Karpas-422 (cell line): ENCODE results near the gene ZNF444. TPM values are rescaled to one million over a fixed set of nuclear protein-coding genes. Genes with fewer than 3 reads are reported as not detected.

Experiments
- DNase-seq: peaks from one replicate; pipeline ENCODE4 v3.0.0-alpha.2; 2015
- H2AFZ ChIP-seq: fragments of 200-600 bp; sonication (generic); 2 replicates; pipeline ENCODE4 v1.6.1; 2014; ENCODE audit warnings: antibody characterized with exemption, low read length, mixed read lengths
- H3K27ac ChIP-seq: fragments of 200-600 bp; sonication (generic); 2 replicates; pipeline ENCODE4 v1.5.1; 2014; ENCODE audit warnings: mild to moderate bottlenecking, low read length, moderate library complexity
- H3K27me3 ChIP-seq: fragments of 200-600 bp; sonication (generic); 2 replicates; pipeline ENCODE4 v1.6.1; 2014; ENCODE audit warnings: low read length, mixed read lengths
- H3K36me3 ChIP-seq: fragments of 200-600 bp; sonication (generic); 2 replicates; pipeline ENCODE4 v1.6.1; 2014; ENCODE audit warnings: low read length, mixed read lengths; ENCODE audit not compliant: insufficient read depth
- H3K4me1 ChIP-seq: fragments of 200-600 bp; sonication (generic); 2 replicates; pipeline ENCODE4 v1.6.1; 2014; ENCODE audit warnings: mild to moderate bottlenecking, low read length, mixed read lengths
- H3K4me2 ChIP-seq: fragments of 200-600 bp; sonication (generic); 2 replicates; pipeline ENCODE4 v1.6.1; 2014; ENCODE audit warnings: low read length, low read depth, mild to moderate bottlenecking; ENCODE audit not compliant: poor library complexity, severe bottlenecking
- H3K4me3 ChIP-seq: fragments of 200-600 bp; sonication (generic); 2 replicates; pipeline ENCODE4 v1.5.1; 2014; ENCODE audit warnings: mild to moderate bottlenecking, antibody characterized with exemption, low read length, mixed read lengths
- H3K79me2 ChIP-seq: fragments of 200-600 bp; sonication (generic); 2 replicates; pipeline ENCODE4 v1.6.1; 2014; ENCODE audit warnings: mild to moderate bottlenecking, low read length, mixed read lengths
- H3K9ac ChIP-seq: fragments of 200-600 bp; sonication (generic); 2 replicates; pipeline ENCODE4 v1.6.0; 2014; ENCODE audit warnings: low read length
- H3K9me2 ChIP-seq: fragments of 200-600 bp; sonication (generic), shearing (Covaris generic); replicated peaks from 2 replicates; pipeline ENCODE4 v1.6.0; 2014; ENCODE audit warnings: mild to moderate bottlenecking, low read length, moderate library complexity; ENCODE audit not compliant: insufficient read depth
- H3K9me3 ChIP-seq: fragments of 300-700, 200-600 bp; sonication (generic); 2 replicates; pipeline ENCODE4 v1.6.1; 2014; ENCODE audit warnings: low read length, mixed read lengths
- H4K20me1 ChIP-seq: fragments of 200-600 bp; sonication (generic); 2 replicates; pipeline ENCODE4 v1.6.1; 2014; ENCODE audit warnings: mild to moderate bottlenecking, antibody characterized with exemption, low read length, low read depth; ENCODE audit not compliant: insufficient read depth
- total RNA-seq: library from RNA; depleted of rRNA; stranded (reverse); fragments of >200 nt; shearing (Covaris generic); gene quantifications from 2 replicates; pipeline ENCODE4 v1.2.3, GENCODE V29; 2014; ENCODE audit warnings: low replicate concordance

ZNF444 gene
- total RNA-seq, 1 experiment from 2014 or later = 12.5 TPM

- Histone ChIP-seq H3K27me3 (no peaks in the 10 kb centered on the region), H3K36me3 (no peaks in the 10 kb centered on the region), H3K27ac (no peak overlapping the region), H4K20me1 (peaks cover 8% of the 10 kb centered on the region; the same call in 1 of the 2 replicates), H3K9ac (no peak overlapping the region), H3K9me3 (no peaks in the 10 kb centered on the region), H3K9me2 (no peaks in the 10 kb centered on the region), H3K79me2 (0 out of 2 replicates have a peak, but pooled peaks cover 3% of the 10 kb centered on the region), H2AFZ (no peak overlapping the region), H3K4me1 (no peaks in the 10 kb centered on the region), H3K4me3 (no peak overlapping the region), H3K4me2 (no peak overlapping the region)
- no peak for DNase-seq
These were observed 18.0 kb downstream of the ZNF444 start for GRCh38 chr19:56159009-56159559.

DNA sequence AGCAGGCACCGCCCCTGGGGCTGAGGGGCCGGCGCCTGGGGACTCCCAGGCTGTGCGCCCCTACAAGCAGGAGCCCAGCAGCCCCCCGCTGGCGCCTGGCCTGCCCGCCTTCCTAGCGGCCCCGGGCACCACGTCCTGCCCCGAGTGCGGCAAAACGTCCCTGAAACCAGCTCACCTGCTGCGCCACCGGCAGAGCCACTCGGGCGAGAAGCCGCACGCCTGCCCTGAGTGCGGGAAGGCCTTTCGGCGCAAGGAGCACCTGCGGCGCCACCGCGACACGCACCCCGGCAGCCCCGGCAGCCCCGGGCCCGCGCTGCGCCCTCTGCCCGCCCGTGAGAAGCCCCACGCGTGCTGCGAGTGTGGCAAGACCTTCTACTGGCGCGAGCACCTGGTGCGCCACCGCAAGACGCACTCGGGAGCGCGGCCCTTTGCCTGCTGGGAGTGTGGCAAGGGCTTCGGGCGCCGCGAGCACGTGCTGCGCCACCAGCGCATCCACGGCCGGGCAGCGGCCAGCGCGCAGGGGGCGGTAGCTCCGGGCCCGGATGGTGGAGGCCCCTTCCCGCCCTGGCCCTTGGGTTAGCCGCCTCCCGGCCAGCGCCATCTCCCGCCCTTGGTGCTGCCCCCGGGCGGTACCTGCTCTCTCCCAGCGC, 18.7 kb downstream of the ZNF444 start:
- no peak overlapping the region for H3K9ac ChIP-seq
- H3K27me3 ChIP-seq = no peaks in the 10 kb centered on the region
- no peaks in the 10 kb centered on the region for H3K9me2 ChIP-seq
- no peak for DNase-seq
- H3K4me3 ChIP-seq = no peak overlapping the region
- no peak overlapping the region for H2AFZ ChIP-seq
- no peaks in the 10 kb centered on the region for H3K36me3 ChIP-seq
- H3K4me1 ChIP-seq = no peaks in the 10 kb centered on the region
- no peak overlapping the region for H3K4me2 ChIP-seq
- H3K9me3 ChIP-seq = no peaks in the 10 kb centered on the region
- H3K79me2 ChIP-seq = 0 out of 2 replicates have a peak, but pooled peaks cover 1% of the 10 kb centered on the region
- peaks cover 8% of the 10 kb centered on the region; the same call in 1 of the 2 replicates for H4K20me1 ChIP-seq
- no peak overlapping the region for H3K27ac ChIP-seq

DNA sequence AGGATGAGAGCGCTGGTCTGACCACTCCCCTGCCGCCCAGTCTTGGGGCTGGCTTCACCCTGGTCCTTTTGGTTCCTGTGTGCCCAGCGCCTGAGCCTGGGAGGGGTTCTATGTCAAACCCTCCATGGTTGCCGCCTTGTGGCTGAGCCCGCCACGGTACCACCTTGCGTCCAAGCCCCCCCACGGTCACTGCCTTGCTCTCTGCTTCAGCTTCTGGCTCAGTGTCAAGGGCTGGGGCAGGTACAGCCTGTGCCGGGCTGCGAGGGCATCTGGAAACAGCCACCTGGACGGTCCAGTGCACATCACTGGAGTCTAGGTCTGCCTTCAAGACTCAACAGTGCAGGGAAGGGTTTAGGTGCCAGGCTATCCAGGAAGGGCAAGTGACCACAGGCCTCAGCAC, 20.4 kb downstream of the ZNF444 start:
- no peaks in the 10 kb centered on the region for H3K79me2 ChIP-seq
- H3K27ac ChIP-seq = no peak overlapping the region
- H2AFZ ChIP-seq = no peak overlapping the region
- DNase-seq = no peak
- no peak overlapping the region for H3K4me2 ChIP-seq
- H3K36me3 ChIP-seq = no peaks in the 10 kb centered on the region
- no peaks in the 10 kb centered on the region for H3K27me3 ChIP-seq
- H3K4me1 ChIP-seq = no peaks in the 10 kb centered on the region
- H4K20me1 ChIP-seq = no peaks in the 10 kb centered on the region; the same call in 1 of the 2 replicates
- H3K9me2 ChIP-seq = no peaks in the 10 kb centered on the region
- no peak overlapping the region for H3K4me3 ChIP-seq
- H3K9ac ChIP-seq = no peak overlapping the region
- H3K9me3 ChIP-seq = no peaks in the 10 kb centered on the region

- no peak for DNase-seq
- Histone ChIP-seq H3K79me2 (no peaks in the 10 kb centered on the region), H3K4me1 (no peaks in the 10 kb centered on the region)
These were observed 21.2 kb downstream of the ZNF444 start for GRCh38 chr19:56162258-56162657.

DNA sequence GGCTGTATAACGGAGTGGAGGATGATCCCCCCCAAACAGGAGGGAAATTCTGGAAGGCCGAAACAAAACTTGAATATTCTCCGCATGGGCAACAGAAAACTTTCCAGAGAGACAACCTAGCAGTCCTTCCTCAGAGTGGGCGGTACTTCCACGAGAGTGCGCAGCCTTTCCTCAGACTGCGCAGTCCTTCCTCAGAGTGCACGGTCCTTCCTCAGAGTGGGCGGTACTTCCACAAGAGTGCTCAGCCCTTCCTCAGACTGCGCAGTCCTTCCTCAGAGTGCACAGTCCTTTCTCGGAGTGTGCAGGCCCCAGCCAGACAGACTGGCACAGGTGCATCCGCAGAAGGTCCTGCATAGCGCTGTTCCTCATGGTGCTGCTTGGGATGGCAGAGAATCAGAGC, 22.0 kb downstream of the ZNF444 start:
- no peaks in the 10 kb centered on the region for H3K4me1 ChIP-seq
- no peaks in the 10 kb centered on the region for H3K36me3 ChIP-seq
- no peak overlapping the region for H3K27ac ChIP-seq
- H3K4me2 ChIP-seq = no peak overlapping the region
- no peak overlapping the region for H3K4me3 ChIP-seq
- no peaks in the 10 kb centered on the region for H3K27me3 ChIP-seq
- H3K9me2 ChIP-seq = no peaks in the 10 kb centered on the region
- no peaks in the 10 kb centered on the region for H3K9me3 ChIP-seq
- H3K79me2 ChIP-seq = no peaks in the 10 kb centered on the region
- H2AFZ ChIP-seq = no peak overlapping the region
- H4K20me1 ChIP-seq = no peaks in the 10 kb centered on the region; the same call in 1 of the 2 replicates
- no peak overlapping the region for H3K9ac ChIP-seq
- no peak for DNase-seq

More at GRCh38 chr19:56162258-56162657, 21.2 kb downstream of the ZNF444 start:
- no peak overlapping the region for H3K4me2 ChIP-seq
- H3K9me2 ChIP-seq = no peaks in the 10 kb centered on the region
- no peaks in the 10 kb centered on the region for H3K9me3 ChIP-seq
- H4K20me1 ChIP-seq = no peaks in the 10 kb centered on the region; the same call in 1 of the 2 replicates
- no peak overlapping the region for H2AFZ ChIP-seq
- H3K27ac ChIP-seq = no peak overlapping the region
- no peaks in the 10 kb centered on the region for H3K27me3 ChIP-seq
- H3K9ac ChIP-seq = no peak overlapping the region
- H3K4me3 ChIP-seq = no peak overlapping the region
- no peaks in the 10 kb centered on the region for H3K36me3 ChIP-seq

GRCh38 chr19:56167064-56167578, 26.0 kb downstream of the ZNF444 start:
- Histone ChIP-seq H3K9me2 (no peaks in the 10 kb centered on the region), H2AFZ (no peak overlapping the region), H3K9ac (no peak overlapping the region), H3K27me3 (no peaks in the 10 kb centered on the region), H3K9me3 (no peaks in the 10 kb centered on the region), H3K4me1 (no peaks in the 10 kb centered on the region), H3K4me3 (no peak overlapping the region), H3K79me2 (no peaks in the 10 kb centered on the region), H3K4me2 (no peak overlapping the region), H3K27ac (no peak overlapping the region), H3K36me3 (no peaks in the 10 kb centered on the region), H4K20me1 (no peaks in the 10 kb centered on the region; the same call in 1 of the 2 replicates)
- DNase-seq = no peak

DNA sequence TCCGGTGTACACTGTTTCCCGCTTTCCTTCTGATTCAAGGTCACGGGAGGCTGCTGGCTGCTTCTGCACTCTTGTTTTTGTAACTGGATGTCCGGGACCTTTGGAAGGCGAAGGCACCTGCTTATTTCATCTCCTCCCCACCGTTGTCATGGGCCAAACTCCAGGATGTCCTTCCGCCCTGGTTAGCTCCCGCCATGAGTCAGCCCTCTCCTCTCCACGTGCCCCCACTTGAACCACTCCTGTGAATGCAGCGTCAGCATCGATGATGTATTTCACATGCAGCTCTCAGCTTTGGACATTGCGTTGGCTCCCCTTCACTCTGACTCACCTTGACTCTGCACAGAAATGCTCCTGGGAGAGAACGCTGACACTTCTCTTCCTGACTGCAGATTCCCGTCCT, 29.2 kb downstream of the ZNF444 start:
- Histone ChIP-seq H3K9ac (no peak overlapping the region), H4K20me1 (no peaks in the 10 kb centered on the region; the same call in 1 of the 2 replicates), H3K9me2 (no peaks in the 10 kb centered on the region), H3K79me2 (no peaks in the 10 kb centered on the region), H2AFZ (no peak overlapping the region), H3K4me2 (no peak overlapping the region), H3K27ac (no peak overlapping the region), H3K36me3 (no peaks in the 10 kb centered on the region), H3K9me3 (no peaks in the 10 kb centered on the region), H3K27me3 (no peaks in the 10 kb centered on the region), H3K4me3 (no peak overlapping the region), H3K4me1 (no peaks in the 10 kb centered on the region)
- DNase-seq = no peak

DNA sequence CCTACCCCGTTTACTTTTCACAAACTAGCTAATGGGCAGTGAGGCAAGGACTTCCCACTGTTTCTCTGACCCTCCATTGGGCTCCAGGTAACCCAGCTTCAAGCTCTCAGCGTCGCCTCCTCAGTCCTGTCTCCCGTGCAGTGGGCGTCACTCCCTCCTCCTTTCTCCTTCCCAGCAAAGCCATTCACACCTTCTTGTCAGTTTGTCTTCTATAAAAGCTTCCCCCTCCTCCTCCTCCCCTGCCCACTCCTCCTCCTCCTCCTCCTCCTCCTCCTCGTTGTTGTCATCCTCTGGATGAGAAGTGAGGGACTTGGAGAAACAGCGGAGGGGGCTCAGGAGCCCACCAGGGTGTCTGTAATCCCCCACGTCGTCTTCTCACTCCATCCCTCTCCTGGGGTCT, 33.0 kb downstream of the ZNF444 start:
- no peak overlapping the region for H3K4me2 ChIP-seq
- H3K4me1 ChIP-seq = no peaks in the 10 kb centered on the region
- no peak overlapping the region for H3K27ac ChIP-seq
- H3K36me3 ChIP-seq = no peaks in the 10 kb centered on the region
- H3K79me2 ChIP-seq = no peaks in the 10 kb centered on the region
- H3K9ac ChIP-seq = no peak overlapping the region
- H3K9me3 ChIP-seq = no peaks in the 10 kb centered on the region
- no peak overlapping the region for H3K4me3 ChIP-seq
- no peak for DNase-seq
- peaks cover 4% of the 10 kb centered on the region; the same call in 1 of the 2 replicates for H4K20me1 ChIP-seq
- no peaks in the 10 kb centered on the region for H3K9me2 ChIP-seq
- H2AFZ ChIP-seq = no peak overlapping the region
- no peaks in the 10 kb centered on the region for H3K27me3 ChIP-seq
